ENCODE data around the gene CCM2. TPM values are rescaled to one million over a fixed set of nuclear protein-coding genes. Genes with fewer than 3 reads are reported as not detected.

CCM2 gene
- total and polyA plus RNA-seq, 8 donors = 23.0 to 50.1 (median 29.9) TPM

GRCh38 chr7:45044338-45044737 is 44.3 kb downstream of the CCM2 start:
- Histone ChIP-seq H3K4me1 (no peaks in the 10 kb centered on the region), H3K27ac (no peak overlapping the region), H3K4me3 (no peak overlapping the region), H3K36me3 (peaks cover 0 to 77% of the 10 kb centered on the region in 2 donors), H3K27me3 (no peaks in the 10 kb centered on the region), H3K9me3 (no peaks in the 10 kb centered on the region)
- no peak for DNase-seq
- no peak for ATAC-seq
- intact Hi-C loops (cut with DNase I) = no loop called here
- TF ChIP-seq CTCF (IDR thresholded peaks at IDR 0.05) = no peak

- Histone ChIP-seq H3K27ac (no peak overlapping the region), H3K36me3 (peaks cover 0 to 54% of the 10 kb centered on the region in 2 donors), H3K27me3 (no peaks in the 10 kb centered on the region), H3K9me3 (no peaks in the 10 kb centered on the region), H3K4me1 (no peaks in the 10 kb centered on the region), H3K4me3 (no peak overlapping the region)
- DNase-seq (no peak), ATAC-seq (no peak)
- TF ChIP-seq CTCF (IDR thresholded peaks at IDR 0.05) = no peak
- intact Hi-C loops (cut with DNase I) = no loop called here
These were observed 48.7 kb downstream of the CCM2 start for GRCh38 chr7:45048748-45049147.

GRCh38 chr7:45050198-45050597 is 50.2 kb downstream of the CCM2 start:
- Histone ChIP-seq H3K9me3 (no peaks in the 10 kb centered on the region), H3K4me3 (no peak overlapping the region), H3K27me3 (no peaks in the 10 kb centered on the region), H3K27ac (no peak overlapping the region), H3K4me1 (no peaks in the 10 kb centered on the region), H3K36me3 (peaks cover 0 to 54% of the 10 kb centered on the region in 2 donors)
- TF ChIP-seq CTCF (IDR thresholded peaks at IDR 0.05) = no peak
- intact Hi-C loops (cut with DNase I) = no loop called here
- DNase-seq (no peak), ATAC-seq (no peak)

- Histone ChIP-seq H3K4me1 (no peaks in the 10 kb centered on the region), H3K4me3 (no peak overlapping the region), H3K9me3 (no peaks in the 10 kb centered on the region), H3K27me3 (no peaks in the 10 kb centered on the region), H3K27ac (no peak overlapping the region), H3K36me3 (peaks cover 0 to 49% of the 10 kb centered on the region in 2 donors)
- TF ChIP-seq CTCF (IDR thresholded peaks at IDR 0.05) = no peak
- peak; percentile 92 for ATAC-seq
- intact Hi-C loops (cut with DNase I) = no loop called here
- DNase-seq = peak in 2 of 4 donors; percentile 33 to 63
These were observed 52.0 kb downstream of the CCM2 start for GRCh38 chr7:45052011-45052410.

- ATAC-seq (no peak), DNase-seq (peak in 1 of 4 donors; percentile 11)
- Histone ChIP-seq H3K27me3 (no peaks in the 10 kb centered on the region), H3K4me3 (no peak overlapping the region), H3K27ac (no peak overlapping the region), H3K9me3 (no peaks in the 10 kb centered on the region), H3K36me3 (peaks cover 0 to 38% of the 10 kb centered on the region in 2 donors), H3K4me1 (peaks cover 0 to 8% of the 10 kb centered on the region in 2 donors)
- intact Hi-C loops (cut with DNase I) = no loop called here
- no peak for TF ChIP-seq CTCF (IDR thresholded peaks at IDR 0.05)
These were observed 53.4 kb downstream of the CCM2 start for GRCh38 chr7:45053401-45053800.
